Measurements from ENCODE around the gene NPIPB2.

The NPIPB2 gene

DNA sequence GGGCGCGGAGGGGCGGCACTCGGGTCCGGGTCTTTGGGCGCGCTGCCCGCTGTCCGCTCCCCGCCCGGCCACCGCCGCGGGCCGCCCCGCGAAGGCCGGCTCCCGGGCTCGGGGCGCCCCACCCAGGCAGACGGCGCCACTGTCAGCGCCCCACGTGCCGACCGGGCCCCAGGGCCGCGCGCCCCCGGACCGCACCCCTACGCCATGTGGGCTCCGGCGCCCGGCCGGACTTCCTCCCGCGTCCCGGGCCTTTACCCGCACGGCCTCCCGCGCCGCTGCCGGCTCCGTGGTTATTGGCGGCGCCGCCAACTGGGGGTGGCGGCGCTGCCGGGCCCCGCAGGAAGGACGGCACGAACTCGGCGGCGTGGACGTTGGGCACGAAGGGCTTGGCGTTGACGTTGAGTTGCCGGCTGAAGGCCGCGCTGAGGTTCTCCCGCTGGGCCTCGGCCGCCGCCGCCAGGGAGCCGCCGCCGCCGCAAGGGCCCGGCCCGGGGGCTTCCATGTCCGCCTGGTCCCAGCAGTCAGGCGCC is 26.7 kb downstream of the NPIPB2 start:
- DNase-seq = peak; percentile 42
- H3K36me3 ChIP-seq = no peaks in the 10 kb centered on the region

GRCh38 chr16:11914210-11915113 is 27.4 kb downstream of the NPIPB2 start:
- no peaks in the 10 kb centered on the region for H3K27me3 ChIP-seq
- peak overlapping the region; percentile 78 for H3K4me3 ChIP-seq (ENCODE audit: low read depth, low read length)
- no peak for TF ChIP-seq CTCF (IDR thresholded peaks at IDR 0.05; ENCODE audit: low read depth, low read length)
- H3K36me3 ChIP-seq = peaks cover 3% of the 10 kb centered on the region; the same call in 1 of the 2 replicates
- DNase-seq = peak; percentile 33
- no peaks in the 10 kb centered on the region for H3K9me3 ChIP-seq
- H3K4me1 ChIP-seq = no peaks in the 10 kb centered on the region

More for the DNA sequence above, 26.7 kb downstream of the NPIPB2 start:
- H3K4me3 ChIP-seq (ENCODE audit: low read depth, low read length) = peak overlapping the region; percentile 78
- no peaks in the 10 kb centered on the region for H3K27me3 ChIP-seq
- H3K9me3 ChIP-seq = no peaks in the 10 kb centered on the region
- H3K4me1 ChIP-seq = no peaks in the 10 kb centered on the region
- no peak for TF ChIP-seq CTCF (IDR thresholded peaks at IDR 0.05; ENCODE audit: low read depth, low read length)

- H3K9me3 ChIP-seq = no peaks in the 10 kb centered on the region
- no peaks in the 10 kb centered on the region for H3K4me1 ChIP-seq
- DNase-seq = no peak
These were observed 28.3 kb downstream of the NPIPB2 start for GRCh38 chr16:11913425-11914079.

GRCh38 chr16:11909653-11910545 is 31.9 kb downstream of the NPIPB2 start:
- no peak for DNase-seq
- H3K4me3 ChIP-seq (ENCODE audit: low read depth, low read length) = no peak overlapping the region

More at GRCh38 chr16:11913425-11914079, 28.3 kb downstream of the NPIPB2 start:
- Histone ChIP-seq H3K36me3 (peaks cover 8% of the 10 kb centered on the region; the same call in 1 of the 2 replicates), H3K4me3 (ENCODE audit: low read depth, low read length) (peak overlapping the region; percentile 78), H3K27me3 (no peaks in the 10 kb centered on the region)
- no peak for TF ChIP-seq CTCF (IDR thresholded peaks at IDR 0.05; ENCODE audit: low read depth, low read length)

More at GRCh38 chr16:11909653-11910545, 31.9 kb downstream of the NPIPB2 start:
- no peaks in the 10 kb centered on the region for H3K27me3 ChIP-seq
- H3K4me1 ChIP-seq = no peaks in the 10 kb centered on the region
- peaks cover 34% of the 10 kb centered on the region for H3K36me3 ChIP-seq
- no peaks in the 10 kb centered on the region for H3K9me3 ChIP-seq
- TF ChIP-seq CTCF (IDR thresholded peaks at IDR 0.05; ENCODE audit: low read depth, low read length) = no peak
